ENCODE measurements around the gene KCNQ1. TPM values are rescaled to one million over a fixed set of nuclear protein-coding genes. Genes with fewer than 3 reads are reported as not detected.
A peak's percentile ranks its signal among the peaks of the same experiment; 100 is the strongest.

The KCNQ1 gene
- total and polyA plus RNA-seq, 9 of the 15 experiments (the other 6 are each of a cell fraction or from before 2014, with no cell fraction given), result 0.44 TPM; not detected in 8

- TF ChIP-seq ZNF449 (CRISPR knock-in tag; IDR thresholded peaks at IDR 0.05) (no peak), JUND (IDR thresholded peaks at IDR 0.05; ENCODE audit: borderline replicate concordance, low read depth, low read length) (peak; percentile 17; the same call in 1 of the 2 replicates), JUND (tag; IDR thresholded peaks at IDR 0.05; ENCODE audit: borderline replicate concordance, low read depth, low read length) (peak; percentile 35; the same call in 1 of the 3 replicates), HDAC2 (IDR thresholded peaks at IDR 0.05) (peak; percentile 44; the same call in 1 of the 2 replicates), ARID1B (IDR thresholded peaks at IDR 0.05) (peak; percentile 68), ZNF253 (CRISPR knock-in tag; conservative IDR thresholded peaks at IDR 0.05) (no peak), ZNF347 (CRISPR knock-in tag; IDR thresholded peaks at IDR 0.05; ENCODE audit: low read depth) (no peak), ZBTB11 (CRISPR knock-in tag; IDR thresholded peaks at IDR 0.05) (peak in 1 of 3 experiments; percentile 39; a peak in 1 of 6 replicates), MCM5 (IDR thresholded peaks at IDR 0.05; ENCODE audit: low read depth) (no peak), NRF1 (conservative IDR thresholded peaks at IDR 0.05 in 1 of 2, IDR thresholded peaks at IDR 0.05 in 1 of 2) (0 out of 4 replicates have a peak, but pooled peaks of 1 of the 2 experiments have one; percentile 17), RNF2 (IDR thresholded peaks at IDR 0.05) (no peak), ZNF239 (CRISPR knock-in tag; IDR thresholded peaks at IDR 0.05) (peak; percentile 95), ZNF699 (CRISPR knock-in tag; IDR thresholded peaks at IDR 0.05; ENCODE audit: insufficient replicate concordance) (no peak), ZFP1 (CRISPR knock-in tag; IDR thresholded peaks at IDR 0.05) (no peak), TAF1 (IDR thresholded peaks at IDR 0.05; ENCODE audit: control insufficient read depth, extremely low read depth, insufficient read depth, low read length, severe bottlenecking) (no peak), NKRF (IDR thresholded peaks at IDR 0.05; ENCODE audit: borderline replicate concordance) (no peak), ZBTB17 (CRISPR knock-in tag; IDR thresholded peaks at IDR 0.05) (peak; percentile 68; the same call in 1 of the 2 replicates), ZNF668 (CRISPR knock-in tag; IDR thresholded peaks at IDR 0.05) (no peak)
These were observed 366.6 kb downstream of the KCNQ1 start (continued) for GRCh38 chr11:2811206-2812091.
